Mucosa of stomach (tissue), 1 donor: ENCODE data around the gene ARHGAP35.

Experiments used
- H3K27me3 ChIP-seq: one replicate; pipeline ENCODE4 v1.7.0; 2013; ENCODE audit warnings: mild to moderate bottlenecking, low read length; ENCODE audit not compliant: control insufficient read depth, insufficient read depth
- H3K36me3 ChIP-seq: one replicate; pipeline ENCODE4 v1.7.0; 2013; ENCODE audit warnings: low read length; ENCODE audit not compliant: control insufficient read depth, insufficient read depth
- H3K4me1 ChIP-seq: one replicate; pipeline ENCODE4 v1.7.0; 2013; ENCODE audit warnings: mild to moderate bottlenecking, low read length; ENCODE audit not compliant: control insufficient read depth, insufficient read depth
- H3K4me3 ChIP-seq: one replicate; pipeline ENCODE4 v1.7.0; 2013; ENCODE audit warnings: low read length
- H3K9ac ChIP-seq: one replicate; pipeline ENCODE4 v1.7.0; 2013; ENCODE audit warnings: mild to moderate bottlenecking, low read length, moderate library complexity
- H3K9me3 ChIP-seq: one replicate; pipeline ENCODE4 v1.7.0; 2013; ENCODE audit warnings: mild to moderate bottlenecking, low read length, moderate library complexity; ENCODE audit not compliant: control insufficient read depth
- donor health status: Pancreatic carcinoma.

Gene ARHGAP35

DNA sequence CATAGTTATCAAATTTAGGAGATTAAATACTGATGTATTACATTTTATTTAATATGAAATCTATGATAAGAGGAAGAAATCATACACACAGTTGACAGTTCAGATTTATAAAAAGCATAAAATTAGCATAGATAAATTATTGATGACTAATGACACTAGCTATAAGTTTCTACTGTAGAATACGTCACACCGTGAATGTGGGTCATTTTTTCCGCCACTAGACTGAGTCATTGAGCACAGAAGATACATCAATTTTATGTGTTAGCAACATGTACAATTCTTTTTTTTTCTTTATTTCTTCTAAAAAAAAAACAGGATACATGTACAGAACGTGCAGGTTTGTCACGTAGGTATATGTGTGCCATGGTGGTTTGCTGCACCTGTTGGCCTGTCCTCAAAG lies 32.3 kb upstream of the ARHGAP35 start:
- H3K4me1 ChIP-seq, result no peaks in the 10 kb centered on the region
- no peaks in the 10 kb centered on the region for H3K9me3 ChIP-seq
- H3K36me3 ChIP-seq, result no peaks in the 10 kb centered on the region
- no peak overlapping the region for H3K9ac ChIP-seq
- H3K4me3 ChIP-seq, result no peak overlapping the region
- H3K27me3 ChIP-seq, result no peaks in the 10 kb centered on the region

DNA sequence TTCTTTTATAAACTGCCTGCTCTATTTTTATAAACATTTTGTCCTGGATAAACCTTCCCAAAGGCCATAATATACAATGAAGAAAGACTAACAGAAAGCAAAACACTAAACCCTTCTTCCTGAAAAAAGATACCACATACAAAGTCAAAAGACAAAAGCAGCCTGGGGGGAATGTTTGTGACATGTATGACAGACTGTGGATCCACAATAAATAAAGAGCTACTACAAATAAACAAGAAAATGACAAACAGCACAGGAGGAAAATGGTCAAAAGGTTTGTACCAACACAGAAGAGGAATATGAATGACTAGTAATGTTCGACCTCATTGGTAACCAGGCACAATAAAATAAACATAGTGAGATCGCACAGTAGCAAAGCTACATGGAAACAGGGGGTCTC lies 29.9 kb upstream of the ARHGAP35 start:
- Histone ChIP-seq H3K27me3 (no peaks in the 10 kb centered on the region), H3K9me3 (no peaks in the 10 kb centered on the region), H3K4me1 (no peaks in the 10 kb centered on the region), H3K36me3 (no peaks in the 10 kb centered on the region), H3K9ac (no peak overlapping the region), H3K4me3 (no peak overlapping the region)

DNA sequence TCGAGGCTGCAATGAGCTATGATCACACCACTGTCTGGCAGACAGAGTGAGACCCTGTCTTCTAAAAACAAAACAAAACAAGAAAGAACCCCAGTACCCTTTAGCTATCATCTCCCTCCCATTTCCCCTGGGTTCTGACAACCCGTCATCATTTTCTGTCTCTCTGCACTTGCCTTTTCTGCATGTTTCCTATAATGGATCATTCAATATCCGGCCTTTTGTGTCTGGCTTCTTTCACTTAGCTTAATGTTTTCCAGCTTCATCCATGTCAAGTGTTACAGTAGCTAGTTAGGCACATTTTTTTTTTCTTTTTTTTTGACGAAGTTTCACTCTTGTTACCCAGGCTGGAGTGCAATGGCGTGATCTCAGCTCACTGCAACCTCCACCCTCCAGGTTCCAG lies 26.7 kb upstream of the ARHGAP35 start:
- Histone ChIP-seq H3K9ac (no peak overlapping the region), H3K27me3 (no peaks in the 10 kb centered on the region), H3K36me3 (no peaks in the 10 kb centered on the region), H3K4me1 (no peaks in the 10 kb centered on the region), H3K9me3 (no peaks in the 10 kb centered on the region), H3K4me3 (no peak overlapping the region)

DNA sequence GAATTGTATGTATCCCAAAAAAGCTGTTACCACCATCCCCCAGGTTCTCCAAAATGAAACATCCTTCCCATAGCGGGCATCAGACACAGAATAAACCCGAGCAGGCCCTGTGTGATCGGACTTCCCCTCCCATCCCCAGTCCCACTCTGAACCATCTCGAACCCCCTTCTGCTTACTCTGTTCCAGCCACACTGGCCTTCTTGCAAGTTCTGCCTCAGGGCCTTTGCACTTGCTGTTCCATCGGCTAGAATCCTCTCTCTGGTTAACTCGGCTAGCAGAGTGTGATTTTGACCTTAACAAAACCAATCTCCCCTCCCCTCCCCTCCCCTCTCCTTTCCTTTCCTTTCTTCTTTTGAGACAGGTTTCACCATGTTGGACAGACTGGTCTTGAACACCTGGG lies 25.8 kb upstream of the ARHGAP35 start:
- Histone ChIP-seq H3K27me3 (no peaks in the 10 kb centered on the region), H3K9me3 (no peaks in the 10 kb centered on the region), H3K4me1 (peaks cover 8% of the 10 kb centered on the region), H3K9ac (no peak overlapping the region), H3K36me3 (no peaks in the 10 kb centered on the region), H3K4me3 (no peak overlapping the region)

DNA sequence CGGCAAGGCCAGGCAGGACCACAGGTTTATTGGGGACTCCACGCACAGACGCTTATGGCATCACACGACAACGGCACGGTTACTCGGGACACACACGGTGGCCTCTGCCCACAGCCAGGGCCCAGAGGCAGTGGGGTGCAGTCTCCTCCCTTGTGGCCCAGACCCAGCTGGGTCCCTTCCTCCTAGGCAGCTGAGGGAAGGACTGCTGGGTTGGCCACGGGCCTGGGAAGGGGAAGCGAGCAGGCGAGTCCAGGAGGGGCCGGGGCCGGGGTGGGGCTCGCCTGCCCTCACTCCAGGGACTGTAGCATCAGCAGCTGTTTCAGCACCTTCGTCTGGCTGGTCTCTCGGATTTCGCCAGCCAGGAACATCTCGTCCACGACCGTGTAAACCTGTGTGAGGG lies 22.6 kb upstream of the ARHGAP35 start:
- Histone ChIP-seq H3K4me3 (no peak overlapping the region), H3K9me3 (no peaks in the 10 kb centered on the region), H3K27me3 (no peaks in the 10 kb centered on the region), H3K9ac (no peak overlapping the region), H3K36me3 (no peaks in the 10 kb centered on the region), H3K4me1 (peaks cover 18% of the 10 kb centered on the region)

DNA sequence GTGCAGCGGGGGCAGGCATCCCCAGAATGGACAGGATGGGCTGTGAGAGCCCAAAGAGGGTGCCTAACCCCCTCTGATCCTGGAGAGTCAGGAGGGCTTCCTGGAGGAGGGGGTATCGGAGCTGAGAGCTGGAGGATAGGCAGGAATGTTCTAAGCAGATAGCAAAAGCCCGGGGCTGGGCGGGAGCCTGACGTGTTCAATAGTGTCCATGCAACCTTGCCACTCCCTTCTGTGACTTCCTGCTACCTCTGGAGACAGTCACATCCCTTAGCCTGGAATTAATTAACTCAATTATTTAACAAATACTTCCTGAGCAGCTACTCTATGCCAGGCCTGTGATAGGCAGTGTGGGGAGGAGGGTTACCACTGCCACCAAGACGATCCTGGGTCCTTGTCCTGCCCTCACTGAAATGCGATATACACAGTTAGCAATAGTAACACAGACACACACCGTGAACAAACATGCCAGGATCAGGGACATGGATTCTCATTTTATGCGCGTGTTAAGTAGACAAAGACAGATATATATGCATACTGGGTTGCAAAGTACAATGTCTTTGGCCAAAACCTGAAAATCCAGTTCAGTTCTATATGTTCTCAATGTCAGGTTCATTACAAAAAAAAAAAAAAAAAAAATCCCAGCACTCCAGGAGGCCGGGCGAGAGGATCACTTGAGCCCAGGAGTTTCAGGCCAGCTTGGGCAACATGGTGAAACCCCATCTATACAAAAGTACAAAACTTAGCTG lies 20.9 kb upstream of the ARHGAP35 start:
- peaks cover 18% of the 10 kb centered on the region for H3K4me1 ChIP-seq
- no peak overlapping the region for H3K4me3 ChIP-seq
- H3K27me3 ChIP-seq, result no peaks in the 10 kb centered on the region
- H3K9ac ChIP-seq, result no peak overlapping the region
- no peaks in the 10 kb centered on the region for H3K36me3 ChIP-seq
- no peaks in the 10 kb centered on the region for H3K9me3 ChIP-seq

DNA sequence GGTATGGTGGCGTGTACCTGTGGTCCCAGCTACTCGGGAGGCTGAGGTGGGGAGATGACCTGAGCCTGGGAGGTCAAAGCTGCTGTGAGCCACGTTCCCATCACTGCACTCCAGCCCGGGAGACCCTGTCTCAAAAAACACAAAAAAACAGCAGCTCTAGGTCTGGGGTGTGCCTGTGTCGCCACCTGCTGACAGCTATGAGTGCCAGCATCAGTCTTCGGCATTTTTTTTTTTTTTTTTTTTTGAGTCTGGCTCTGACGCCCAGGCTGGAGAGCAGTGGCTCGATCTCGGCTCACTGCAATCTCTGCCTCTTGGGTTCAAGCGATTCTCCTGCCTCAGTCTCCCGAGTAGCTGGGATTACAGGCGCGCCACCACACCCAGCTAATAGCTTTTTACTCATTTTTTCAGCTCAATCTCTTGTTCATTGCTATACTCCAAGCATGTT lies 20.3 kb upstream of the ARHGAP35 start:
- Histone ChIP-seq H3K9me3 (no peaks in the 10 kb centered on the region), H3K4me1 (peaks cover 18% of the 10 kb centered on the region), H3K27me3 (no peaks in the 10 kb centered on the region), H3K4me3 (no peak overlapping the region), H3K9ac (peak overlapping the region; percentile 43), H3K36me3 (no peaks in the 10 kb centered on the region)

DNA sequence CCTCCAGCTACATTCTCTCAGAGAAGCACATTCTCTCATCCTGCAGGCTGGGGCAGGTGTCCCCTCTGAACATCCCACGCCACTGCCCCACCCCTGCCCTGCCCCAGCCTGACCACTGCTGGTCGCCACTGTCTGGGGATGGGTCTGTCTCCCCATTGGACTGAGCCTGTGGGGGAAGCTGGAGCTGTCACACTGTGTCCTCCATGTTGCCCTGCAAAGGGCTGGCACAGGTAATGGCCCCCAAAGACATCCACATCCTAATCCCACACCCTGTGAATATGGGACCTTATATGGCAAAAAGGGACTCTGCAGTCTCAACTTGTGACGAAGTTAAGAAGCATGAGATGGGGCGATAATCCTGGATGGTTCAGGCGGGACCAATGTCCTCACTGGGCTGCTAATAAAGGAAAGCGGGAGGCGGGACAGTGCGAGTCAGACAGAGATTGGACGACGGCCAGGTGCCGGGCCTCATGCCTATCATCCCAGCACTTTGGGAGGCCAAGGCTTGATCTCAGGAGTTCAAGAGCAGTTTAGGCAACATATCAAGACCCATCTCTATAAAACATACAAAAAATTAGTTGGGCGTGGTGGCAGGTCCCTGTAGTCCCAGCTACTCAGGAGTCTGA lies 19.2 kb upstream of the ARHGAP35 start:
- Histone ChIP-seq H3K9me3 (no peaks in the 10 kb centered on the region), H3K4me3 (no peak overlapping the region), H3K27me3 (no peaks in the 10 kb centered on the region), H3K36me3 (no peaks in the 10 kb centered on the region), H3K9ac (no peak overlapping the region), H3K4me1 (peaks cover 27% of the 10 kb centered on the region)

DNA sequence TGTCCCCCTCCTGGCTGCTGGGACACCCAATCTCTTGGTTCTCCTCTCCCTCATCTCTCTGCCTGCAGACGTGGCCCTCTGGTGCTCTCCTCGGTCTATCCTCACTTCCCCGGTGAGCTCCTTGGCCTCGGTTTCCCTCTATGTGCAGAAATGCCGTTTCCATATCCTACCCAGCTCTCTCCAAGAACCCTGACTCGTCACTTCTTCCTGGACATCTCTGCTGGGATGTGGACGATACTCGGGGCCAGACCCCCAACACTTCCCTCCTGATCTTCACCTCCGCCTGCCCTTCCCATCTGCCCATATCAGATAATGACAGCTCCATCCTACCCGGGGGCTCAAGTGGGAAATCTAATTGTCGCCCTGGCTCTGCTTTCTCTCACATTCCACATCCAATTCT lies 18.0 kb upstream of the ARHGAP35 start:
- Histone ChIP-seq H3K4me1 (peaks cover 27% of the 10 kb centered on the region), H3K27me3 (no peaks in the 10 kb centered on the region), H3K9me3 (no peaks in the 10 kb centered on the region), H3K36me3 (no peaks in the 10 kb centered on the region), H3K4me3 (no peak overlapping the region), H3K9ac (no peak overlapping the region)

DNA sequence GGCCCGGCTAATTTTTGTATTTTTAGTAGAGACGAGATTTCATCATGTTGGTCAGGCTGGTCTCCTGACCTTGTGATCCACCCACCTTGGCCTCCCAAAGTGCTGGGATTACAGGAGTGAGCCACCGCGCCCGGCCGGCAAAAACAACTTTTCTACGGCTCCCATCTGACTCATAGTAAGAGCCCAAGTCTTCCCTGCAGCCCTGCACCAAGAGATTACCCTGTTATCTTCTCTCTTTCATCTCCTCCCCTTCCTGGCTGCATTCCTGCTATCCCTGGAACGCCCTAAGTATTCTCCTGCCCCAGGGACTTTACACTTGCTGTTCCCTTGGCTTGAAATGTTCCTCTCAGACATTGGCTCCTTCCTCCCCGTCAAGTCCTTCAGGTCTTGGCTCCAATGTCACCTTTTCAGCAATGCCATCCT lies 16.7 kb upstream of the ARHGAP35 start:
- Histone ChIP-seq H3K4me3 (no peak overlapping the region), H3K4me1 (peaks cover 27% of the 10 kb centered on the region), H3K9ac (no peak overlapping the region), H3K9me3 (no peaks in the 10 kb centered on the region), H3K27me3 (no peaks in the 10 kb centered on the region), H3K36me3 (no peaks in the 10 kb centered on the region)

DNA sequence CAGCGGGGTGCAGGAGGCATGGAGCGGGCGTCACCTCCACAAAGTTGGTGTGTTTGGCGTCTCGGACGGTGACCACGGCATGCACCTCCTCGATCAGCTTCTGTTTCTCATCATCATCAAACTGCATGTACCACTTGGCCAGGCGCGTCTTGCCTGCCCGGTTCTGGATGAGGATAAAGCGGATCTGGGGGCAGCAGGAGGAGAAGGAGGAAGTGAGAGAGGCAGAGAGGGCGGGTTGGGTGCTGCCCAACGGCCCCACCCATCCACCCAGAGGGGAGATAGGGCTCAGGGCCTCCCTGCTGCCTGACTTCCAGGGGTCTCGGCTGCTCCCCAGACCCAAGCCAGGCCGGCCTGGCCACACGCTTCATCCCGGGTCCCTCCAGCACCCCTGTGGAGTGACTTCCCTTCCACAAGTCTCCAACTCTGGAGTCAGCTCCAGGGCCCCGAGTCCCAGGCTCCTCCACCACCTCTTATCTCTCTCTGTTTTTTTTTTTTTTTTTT lies 14.8 kb upstream of the ARHGAP35 start:
- Histone ChIP-seq H3K4me3 (no peak overlapping the region), H3K9me3 (no peaks in the 10 kb centered on the region), H3K9ac (no peak overlapping the region), H3K36me3 (no peaks in the 10 kb centered on the region), H3K27me3 (no peaks in the 10 kb centered on the region), H3K4me1 (peaks cover 19% of the 10 kb centered on the region)

DNA sequence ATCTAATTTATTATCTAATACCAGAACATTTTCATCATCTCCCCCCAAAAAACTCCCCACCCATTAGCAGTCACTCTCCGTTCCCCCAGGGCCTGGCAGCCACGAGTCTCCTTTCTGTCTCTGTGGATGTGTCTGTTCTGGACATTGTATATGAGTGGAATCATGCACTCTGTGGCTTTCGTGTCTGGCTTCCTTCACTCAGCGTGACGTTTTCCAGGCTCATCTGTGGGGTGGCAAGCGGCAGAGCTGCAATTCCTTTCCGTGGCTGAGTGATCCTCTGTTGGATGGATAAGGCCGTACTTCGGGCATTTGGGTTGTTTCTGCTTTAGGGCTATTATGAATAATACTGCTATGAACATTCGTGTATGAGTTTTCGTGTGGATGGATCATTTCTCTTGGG lies 13.3 kb upstream of the ARHGAP35 start:
- no peak overlapping the region for H3K9ac ChIP-seq
- H3K4me3 ChIP-seq, result no peak overlapping the region
- H3K36me3 ChIP-seq, result no peaks in the 10 kb centered on the region
- H3K9me3 ChIP-seq, result no peaks in the 10 kb centered on the region
- peaks cover 19% of the 10 kb centered on the region for H3K4me1 ChIP-seq
- no peaks in the 10 kb centered on the region for H3K27me3 ChIP-seq
